Ascending aorta (tissue), 2 donors: Measurements from ENCODE around the gene ATF6. TPM values are rescaled to one million over a fixed set of nuclear protein-coding genes. Genes with fewer than 3 reads are reported as not detected.

Source experiments
- DNase-seq, 2 donors: peaks; one replicate each; pipeline ENCODE4 v3.0.0-alpha.2; 2019; ENCODE audit warnings: low spot score in 2 of 2
- H3K27ac ChIP-seq, 2 donors: fragments of 200-600 bp; sonication (generic); one replicate each; pipeline ENCODE4 v1.5.1; 2016 to 2017; ENCODE audit warnings: mild to moderate bottlenecking in 1 of 2
- H3K27me3 ChIP-seq: fragments of 200-600 bp; sonication (generic); one replicate; pipeline ENCODE4 v1.5.1; 2017
- H3K36me3 ChIP-seq, 2 donors: fragments of 200-600 bp; sonication (generic); one replicate each; pipeline ENCODE4 v1.5.1; 2016
- H3K4me1 ChIP-seq, 2 donors: fragments of 200-600 bp; sonication (generic); one replicate each; pipeline ENCODE4 v1.5.1; 2016 to 2017; ENCODE audit warnings: mild to moderate bottlenecking in 1 of 2
- H3K4me3 ChIP-seq, 2 donors: fragments of 200-600 bp; sonication (generic); one replicate each; pipeline ENCODE4 v1.5.1; 2016 to 2017; ENCODE audit warnings: mild to moderate bottlenecking in 1 of 2
- H3K9me3 ChIP-seq, 2 donors: fragments of 200-600 bp; sonication (generic); one replicate each; pipeline ENCODE4 v1.5.1; 2016
- CTCF ChIP-seq, 3 experiments: fragments of 200-600 bp in 2 of 3; fragments of 450-650 bp in 1 of 3; sonication (generic) in 2 of 3; IDR thresholded peaks; one replicate each; pipeline ENCODE4 v1.5.1; 2016 to 2019; ENCODE audit warnings: antibody characterized with exemption in 3 of 3, mild to moderate bottlenecking in 1 of 3, moderate library complexity in 1 of 3
- intact Hi-C: fragments of 100-400 bp; cut with DNase I; formaldehyde crosslinking; loops from one replicate; pipeline ENCODE4 v1.15.1; 2023
- total RNA-seq: library from RNA; depleted of rRNA; stranded (reverse); fragments of >200 nt; gene quantifications from one replicate; pipeline ENCODE4 v1.1.0, GENCODE V29; 2016

The ATF6 gene
- total RNA-seq, 1 donor from 2014 or later: 12.3 TPM

GRCh38 chr1:161940866-161941591 is 174.9 kb downstream of the ATF6 start:
- no peak overlapping the region for H3K27ac ChIP-seq
- no peaks in the 10 kb centered on the region for H3K36me3 ChIP-seq
- intact Hi-C loops: no loop called here
- no peak for TF ChIP-seq CTCF (IDR thresholded peaks at IDR 0.05)
- no peak for DNase-seq
- H3K9me3 ChIP-seq: no peaks in the 10 kb centered on the region
- H3K4me1 ChIP-seq: no peaks in the 10 kb centered on the region
- H3K4me3 ChIP-seq: no peak overlapping the region
- H3K27me3 ChIP-seq: no peaks in the 10 kb centered on the region

GRCh38 chr1:161941726-161942436 is 175.8 kb downstream of the ATF6 start:
- no peaks in the 10 kb centered on the region for H3K9me3 ChIP-seq
- no peak for TF ChIP-seq CTCF (IDR thresholded peaks at IDR 0.05)
- intact Hi-C loops: no loop called here
- H3K36me3 ChIP-seq: no peaks in the 10 kb centered on the region
- H3K4me1 ChIP-seq: no peaks in the 10 kb centered on the region
- no peak overlapping the region for H3K27ac ChIP-seq
- H3K27me3 ChIP-seq: no peaks in the 10 kb centered on the region
- DNase-seq: no peak
- H3K4me3 ChIP-seq: no peak overlapping the region

DNA sequence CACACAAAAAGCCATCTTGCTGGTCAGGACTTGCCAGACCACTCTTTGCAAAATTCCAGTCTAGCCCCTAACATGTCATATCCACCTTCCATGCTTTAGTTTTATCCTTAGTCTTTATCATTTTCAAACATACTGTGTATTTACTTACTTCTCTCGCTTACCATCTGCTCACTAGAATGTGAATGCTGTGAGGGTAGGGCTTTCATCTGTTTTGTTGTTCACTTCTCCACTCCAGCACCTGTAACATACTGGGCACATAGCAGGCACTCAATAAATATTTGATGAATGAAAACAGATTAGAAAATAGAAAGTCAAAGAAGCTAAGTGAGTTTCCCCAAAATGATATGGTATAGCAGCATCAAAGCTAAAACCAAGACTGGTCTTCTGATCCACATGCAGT is 177.6 kb downstream of the ATF6 start:
- Histone ChIP-seq H3K36me3 (no peaks in the 10 kb centered on the region), H3K4me3 (no peak overlapping the region), H3K27ac (no peak overlapping the region), H3K4me1 (no peaks in the 10 kb centered on the region), H3K27me3 (no peaks in the 10 kb centered on the region), H3K9me3 (no peaks in the 10 kb centered on the region)
- TF ChIP-seq CTCF (IDR thresholded peaks at IDR 0.05): no peak
- no peak for DNase-seq
- intact Hi-C loops: no loop called here

DNA sequence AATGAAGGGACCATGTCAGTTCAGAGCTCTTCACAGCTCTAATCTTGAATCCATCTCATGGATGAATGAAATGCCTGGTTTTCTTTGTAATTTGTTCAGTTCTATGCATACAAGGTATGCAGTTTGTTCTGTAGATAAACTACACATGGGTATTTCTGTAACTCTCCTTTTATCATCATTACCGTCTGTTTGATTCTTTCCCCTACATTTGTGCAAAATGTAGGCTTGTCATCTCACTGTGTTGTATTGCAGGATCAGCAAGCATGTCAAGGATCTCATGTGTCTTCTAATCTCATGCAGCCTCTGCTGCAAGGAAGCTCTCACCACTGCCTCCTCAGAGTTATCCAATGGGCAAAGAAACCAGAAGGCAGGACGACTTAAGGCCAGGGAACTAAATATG is 178.3 kb downstream of the ATF6 start:
- intact Hi-C loops: no loop called here
- no peak overlapping the region for H3K27ac ChIP-seq
- no peaks in the 10 kb centered on the region for H3K36me3 ChIP-seq
- no peak for DNase-seq
- no peak for TF ChIP-seq CTCF (IDR thresholded peaks at IDR 0.05)
- no peaks in the 10 kb centered on the region for H3K27me3 ChIP-seq
- H3K9me3 ChIP-seq: no peaks in the 10 kb centered on the region
- no peak overlapping the region for H3K4me3 ChIP-seq
- no peaks in the 10 kb centered on the region for H3K4me1 ChIP-seq

GRCh38 chr1:161945306-161946060 is 179.4 kb downstream of the ATF6 start:
- Histone ChIP-seq H3K27ac (no peak overlapping the region), H3K9me3 (no peaks in the 10 kb centered on the region), H3K4me3 (no peak overlapping the region), H3K27me3 (no peaks in the 10 kb centered on the region), H3K36me3 (no peaks in the 10 kb centered on the region), H3K4me1 (no peaks in the 10 kb centered on the region)
- TF ChIP-seq CTCF (IDR thresholded peaks at IDR 0.05): no peak
- DNase-seq: no peak
- intact Hi-C loops: no loop called here
